GM21360 (cell line): ENCODE measurements around the gene SLC8B1.

ENCODE experiments used
- ATAC-seq: cut with Tn5 transposase; IDR thresholded peaks from one replicate; pipeline ENCODE4 v1.9.1; 2021; ENCODE audit warnings: mild to moderate bottlenecking, moderate library complexity; ENCODE audit not compliant: unreplicated experiment

Gene SLC8B1

DNA sequence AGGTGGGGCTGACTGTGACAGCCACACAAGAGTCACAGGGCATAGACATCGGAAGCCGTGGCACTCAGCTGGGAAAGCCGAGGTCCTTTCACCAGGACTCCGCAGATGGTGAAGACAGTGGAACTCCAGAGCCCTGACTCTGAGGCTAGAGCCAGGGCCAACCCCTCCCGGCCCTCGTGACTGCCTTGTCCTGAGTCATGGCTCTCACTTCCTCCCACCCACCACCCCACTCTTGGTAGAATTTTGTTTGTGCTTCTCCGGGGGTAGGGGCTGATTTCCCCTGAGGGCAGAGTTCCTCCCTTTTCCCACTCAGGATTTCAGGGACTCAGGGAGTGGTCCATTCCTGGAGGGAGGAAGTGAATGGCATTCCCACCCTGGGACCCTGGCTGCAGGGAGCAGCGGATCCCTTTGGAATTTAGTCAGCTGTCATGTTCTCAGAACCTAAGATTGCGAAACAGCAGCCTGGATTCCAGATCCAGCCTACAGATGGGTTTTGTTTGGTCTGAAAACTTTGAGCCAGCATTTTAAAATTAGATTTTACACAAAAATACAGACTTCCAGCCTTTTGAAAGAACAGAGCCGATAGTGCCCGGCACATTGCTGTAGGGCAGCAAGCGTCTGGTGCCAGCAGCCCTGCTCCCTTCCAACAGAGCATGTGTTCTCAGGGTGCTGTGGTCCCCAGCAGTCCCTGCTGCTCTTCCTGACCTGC is 62.9 kb downstream of the SLC8B1 start:
- no peak for ATAC-seq

DNA sequence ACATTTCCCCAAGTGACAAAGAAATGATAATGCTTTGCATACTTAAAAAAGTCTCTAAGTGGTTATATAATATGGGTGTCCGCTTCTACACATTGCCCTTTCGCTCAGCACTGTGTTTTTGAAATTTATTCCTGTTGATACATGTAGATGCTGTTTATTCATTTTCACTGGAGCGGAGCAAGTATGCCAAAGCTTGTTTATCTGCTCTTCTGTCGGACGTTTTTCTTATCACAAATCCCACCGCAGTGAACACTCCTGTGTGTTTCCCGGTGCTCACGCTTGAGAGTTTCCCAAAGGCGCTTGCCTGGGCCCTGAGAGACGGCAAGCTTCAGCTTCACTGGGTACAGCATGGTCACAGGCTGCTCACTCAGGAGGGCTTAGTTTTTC is 63.5 kb downstream of the SLC8B1 start:
- no peak for ATAC-seq

- ATAC-seq: no peak
Measured at GRCh38 chr12:113270709-113271009, 64.2 kb downstream of the SLC8B1 start.

GRCh38 chr12:113269257-113269943 is 65.5 kb downstream of the SLC8B1 start:
- no peak for ATAC-seq

DNA sequence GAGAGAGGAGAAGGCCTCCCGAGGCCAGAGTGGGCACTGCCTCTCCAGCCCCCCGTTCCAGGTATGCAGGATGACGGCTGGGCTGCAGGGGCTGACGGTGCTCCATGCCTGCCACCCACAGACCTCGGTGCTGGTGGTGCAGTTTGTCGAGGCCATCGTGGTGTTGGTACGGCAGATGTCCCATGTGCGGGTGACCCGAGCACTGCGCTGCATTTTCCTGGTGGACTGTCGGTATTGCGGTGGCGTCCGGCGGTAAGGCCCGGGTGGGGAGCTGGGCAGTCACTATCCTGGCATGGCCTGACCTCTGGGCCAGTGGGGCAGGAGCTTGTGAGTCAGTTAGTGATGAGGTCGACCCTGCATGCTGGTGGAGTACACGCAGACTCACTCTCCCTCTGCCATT is 66.3 kb downstream of the SLC8B1 start:
- ATAC-seq: no peak

DNA sequence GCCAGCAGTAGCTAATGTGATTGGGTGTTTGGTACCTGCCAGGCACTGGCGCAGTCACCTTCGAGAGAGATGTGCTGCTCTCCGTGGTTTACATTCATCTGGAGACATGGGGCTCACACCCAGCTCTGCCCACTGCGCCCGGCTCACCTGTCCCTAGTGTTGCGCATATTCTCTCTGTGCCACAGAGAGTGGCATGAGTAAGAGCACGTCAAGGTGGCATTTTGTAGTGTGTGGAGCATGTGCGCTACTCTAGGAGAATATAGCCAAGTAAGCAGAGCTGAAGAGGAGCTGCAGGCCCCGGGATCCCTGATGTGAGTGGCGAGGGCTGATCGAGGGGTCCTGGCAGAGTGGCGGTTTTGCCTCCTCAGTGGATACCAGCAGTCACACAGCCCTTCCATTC is 66.8 kb downstream of the SLC8B1 start:
- ATAC-seq: no peak

DNA sequence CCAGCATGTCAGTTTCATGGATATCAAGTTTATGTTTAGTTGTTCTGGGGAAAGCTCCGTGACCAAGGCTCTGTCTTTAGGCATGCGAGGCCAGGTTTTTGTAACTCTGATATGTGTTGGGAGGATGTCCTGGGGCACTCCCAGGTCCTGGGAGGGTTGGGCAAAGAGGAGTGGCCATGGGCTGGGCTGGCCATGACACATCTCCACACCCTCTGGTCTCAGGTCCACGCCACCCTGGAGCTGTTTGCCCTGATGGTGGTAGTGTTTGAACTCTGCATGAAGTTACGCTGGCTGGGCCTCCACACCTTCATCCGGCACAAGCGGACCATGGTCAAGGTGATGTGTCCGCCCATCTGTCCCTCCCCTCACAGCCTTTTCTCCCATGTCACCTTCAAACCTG is 67.3 kb downstream of the SLC8B1 start:
- ATAC-seq: no peak

DNA sequence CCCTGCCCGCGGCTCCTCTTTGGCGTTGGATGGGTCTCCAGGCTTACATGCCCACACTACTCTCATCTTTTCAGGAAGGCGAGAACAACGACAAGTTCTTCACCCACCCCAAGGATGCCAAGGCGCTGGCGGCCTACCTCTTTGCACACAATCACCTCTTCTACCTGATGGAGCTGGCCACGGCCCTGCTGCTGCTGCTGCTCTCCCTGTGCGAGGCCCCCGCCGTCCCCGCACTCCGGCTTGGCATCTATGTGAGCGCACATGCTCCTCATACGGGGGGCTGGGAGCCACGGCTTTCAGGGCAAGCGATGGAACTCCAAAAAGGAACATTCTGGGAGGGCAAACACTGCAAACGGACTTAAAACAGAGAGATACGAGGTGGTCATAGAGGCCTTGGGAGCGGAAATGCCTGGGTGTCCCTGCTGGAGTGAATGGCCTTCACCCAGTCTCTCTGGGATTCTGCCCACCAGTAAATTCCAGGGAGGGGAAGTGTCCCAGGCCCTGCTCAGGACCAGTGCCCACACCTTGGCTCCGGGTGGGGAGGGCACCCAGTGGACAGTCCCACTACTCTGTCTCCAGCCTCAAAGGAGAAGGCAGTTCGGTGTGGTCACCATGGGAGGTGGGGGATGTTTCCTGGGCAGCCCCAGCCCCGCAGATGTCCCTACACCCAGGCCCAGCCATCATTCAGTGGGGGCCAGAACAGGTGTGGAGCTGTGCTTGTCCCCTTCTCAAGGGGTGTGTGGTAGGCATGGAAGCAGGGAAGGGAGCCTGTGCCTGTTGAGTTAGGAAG is 68.6 kb downstream of the SLC8B1 start:
- no peak for ATAC-seq

DNA sequence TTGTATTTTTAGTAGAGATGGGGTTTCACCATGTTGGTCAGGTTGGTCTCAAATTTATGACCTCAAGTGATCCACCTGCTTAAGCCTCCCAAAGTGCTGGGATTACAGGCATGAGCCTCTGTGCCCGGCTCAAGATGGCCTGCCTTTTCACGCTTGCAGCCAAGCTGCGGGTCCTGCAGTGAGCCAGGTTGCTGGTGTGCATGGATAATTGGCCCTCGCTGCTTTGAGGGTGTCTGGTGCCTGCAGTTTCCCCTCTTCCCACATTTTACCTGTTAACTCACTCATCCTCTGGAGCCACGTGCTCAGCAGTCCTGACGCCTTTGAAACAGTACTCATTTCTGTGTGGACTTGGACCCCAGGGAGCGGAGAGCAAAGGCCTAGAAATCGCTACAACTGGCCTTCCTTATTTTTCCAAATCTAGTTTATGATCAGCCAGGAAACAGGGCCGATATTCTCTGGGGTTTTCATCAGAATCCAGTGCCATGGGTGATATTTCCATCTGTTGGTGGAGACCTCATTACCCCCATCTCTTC is 71.4 kb downstream of the SLC8B1 start:
- ATAC-seq: no peak

GRCh38 chr12:113262710-113263109 is 72.2 kb downstream of the SLC8B1 start:
- no peak for ATAC-seq

GRCh38 chr12:113261847-113262470 is 73.0 kb downstream of the SLC8B1 start:
- ATAC-seq: no peak

DNA sequence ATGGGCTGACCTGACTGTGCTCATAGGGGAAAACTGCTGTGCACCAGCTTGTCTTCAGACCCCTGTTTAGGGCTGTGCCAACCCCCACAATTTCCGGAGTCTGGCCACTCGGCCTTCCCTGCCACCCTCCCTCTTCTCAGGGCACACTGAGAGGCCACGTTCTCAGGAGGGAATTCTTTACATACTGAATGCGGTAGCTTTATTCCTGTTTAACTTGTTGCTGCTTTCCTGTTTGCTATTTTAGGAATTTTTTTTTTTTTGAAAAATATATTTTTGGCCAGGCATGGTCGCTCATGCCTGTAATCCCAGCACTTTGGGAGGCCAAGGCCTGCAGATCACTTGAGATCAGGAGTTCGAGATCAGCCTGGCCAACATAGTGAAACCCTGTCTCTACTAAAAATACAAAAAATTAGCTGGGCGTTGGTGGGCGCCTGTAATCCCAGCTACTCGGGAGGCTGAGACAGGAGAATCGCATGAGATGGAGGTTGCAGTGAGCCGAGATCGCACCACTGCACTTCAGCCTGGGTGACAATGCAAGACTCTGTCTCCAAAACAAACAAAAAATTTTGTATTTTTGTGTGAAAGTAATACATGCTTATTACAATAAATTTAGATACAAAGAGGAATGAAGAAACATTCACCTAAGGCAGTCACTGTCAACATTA is 74.1 kb downstream of the SLC8B1 start:
- no peak for ATAC-seq

GRCh38 chr12:113260127-113260526 is 74.8 kb downstream of the SLC8B1 start:
- ATAC-seq: no peak

GRCh38 chr12:113257564-113257963 is 77.3 kb downstream of the SLC8B1 start:
- no peak for ATAC-seq

DNA sequence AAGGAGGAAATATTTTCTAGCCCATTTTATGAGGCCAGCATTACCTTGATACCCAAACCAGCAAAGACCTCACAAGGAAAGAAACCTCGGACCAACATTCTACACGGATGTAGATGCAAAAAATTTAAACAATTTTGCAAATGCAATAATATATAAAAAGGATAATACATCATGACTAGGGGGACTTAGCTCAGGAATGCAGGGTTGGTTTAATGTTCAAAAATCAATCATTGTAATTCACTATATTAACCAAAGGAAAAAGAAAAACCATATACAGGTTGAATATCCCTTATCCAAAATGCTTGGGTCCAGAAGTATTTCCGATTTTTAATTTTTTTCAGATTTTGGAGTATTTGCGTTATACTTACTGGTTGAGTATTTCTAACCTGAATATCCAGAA is 80.6 kb downstream of the SLC8B1 start:
- ATAC-seq: no peak

DNA sequence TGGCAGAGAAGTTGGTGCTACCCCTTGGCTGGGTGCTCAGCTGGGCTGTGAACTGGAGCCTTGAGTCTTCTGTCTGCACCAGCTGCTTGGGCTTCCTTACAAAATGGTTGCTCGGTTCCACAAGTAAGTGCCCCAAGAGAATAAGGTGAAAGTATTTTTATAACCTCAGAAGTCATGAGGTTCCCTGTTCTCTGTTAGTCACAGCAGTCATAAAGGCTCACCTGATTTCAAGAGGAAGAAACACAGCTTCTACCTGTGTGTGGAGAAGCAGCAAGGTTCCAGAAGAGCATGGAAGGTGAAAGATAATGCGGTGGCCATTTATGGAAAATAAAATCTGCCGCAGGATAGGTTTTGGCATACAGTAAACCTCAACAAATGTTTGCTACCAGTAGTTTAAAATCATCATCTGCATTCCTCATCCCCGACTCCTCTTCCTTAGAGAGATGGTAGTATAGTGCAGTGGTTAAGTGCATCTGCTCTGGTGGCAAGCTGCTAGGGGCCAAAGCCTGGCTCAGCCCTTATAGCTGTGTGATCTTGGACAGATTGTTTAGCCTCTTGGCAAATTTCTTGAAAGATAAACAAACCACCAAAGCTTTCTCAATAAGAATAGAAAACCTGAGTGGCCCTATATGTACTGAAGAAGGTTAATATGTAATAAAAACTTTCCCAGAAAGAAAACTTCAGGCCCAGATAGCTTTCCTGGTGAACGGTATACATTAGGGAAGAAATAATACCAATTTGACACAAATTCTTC is 81.2 kb downstream of the SLC8B1 start:
- ATAC-seq: no peak

GRCh38 chr12:113252494-113252893 is 82.4 kb downstream of the SLC8B1 start:
- no peak for ATAC-seq

- ATAC-seq: no peak
Measured at GRCh38 chr12:113251404-113252070, 83.4 kb downstream of the SLC8B1 start.

GRCh38 chr12:113250045-113250444 is 84.9 kb downstream of the SLC8B1 start:
- ATAC-seq: no peak

GRCh38 chr12:113249546-113249945 is 85.4 kb downstream of the SLC8B1 start:
- no peak for ATAC-seq
